CD14-positive monocyte (primary cell): ENCODE data around the gene TMEM18. TPM values are rescaled to one million over a fixed set of nuclear protein-coding genes. Genes with fewer than 3 reads are reported as not detected.

Experiments
- DNase-seq, 3 donors: peaks; one replicate each; pipeline ENCODE4 v3.0.0-alpha.2; 2011 to 2022
- H2AFZ ChIP-seq: 2 replicates; pipeline ENCODE4 v1.6.0; 2012; ENCODE audit warnings: mild to moderate bottlenecking, low read depth, low read length, inconsistent platforms; ENCODE audit not compliant: insufficient read depth, poor library complexity, severe bottlenecking
- H3K27ac ChIP-seq, 2 donors: 1 replicate in 1 of 2; 2 replicates in 1 of 2; pipeline ENCODE4 v1.5.1; 2012 to 2013; ENCODE audit warnings: low read length in 2 of 2, control low read depth in 1 of 2, inconsistent platforms in 1 of 2, low read depth in 1 of 2, mild to moderate bottlenecking in 1 of 2
- H3K27me3 ChIP-seq, 2 donors: one replicate each; pipeline versions ENCODE4 v1.6.0 to v1.6.1; 2011 to 2013; ENCODE audit warnings: low read length in 2 of 2; ENCODE audit not compliant: control insufficient read depth in 2 of 2, insufficient read depth in 2 of 2
- H3K36me3 ChIP-seq, 2 donors: replicated peaks in 1 of 2; 1 replicate in 1 of 2; 2 replicates in 1 of 2; pipeline versions ENCODE4 v1.5.1 to v1.6.1; 2012 to 2013; ENCODE audit warnings: low read length in 2 of 2, control low read depth in 1 of 2, inconsistent platforms in 1 of 2, mild to moderate bottlenecking in 1 of 2; ENCODE audit not compliant: insufficient read depth in 2 of 2, control insufficient read depth in 1 of 2
- H3K4me1 ChIP-seq, 2 donors: 1 replicate in 1 of 2; 2 replicates in 1 of 2; pipeline versions ENCODE4 v1.5.1 to v1.6.1; 2012 to 2013; ENCODE audit warnings: low read length in 2 of 2, control low read depth in 1 of 2, inconsistent platforms in 1 of 2, mild to moderate bottlenecking in 1 of 2, moderate library complexity in 1 of 2; ENCODE audit not compliant: insufficient read depth in 2 of 2, control insufficient read depth in 1 of 2
- H3K4me2 ChIP-seq: replicated peaks from 2 replicates; pipeline ENCODE3; 2012; ENCODE audit warnings: low read length, moderate library complexity, mild to moderate bottlenecking; ENCODE audit not compliant: poor library complexity, severe bottlenecking; ENCODE audit errors: extremely low read depth
- H3K4me3 ChIP-seq, 3 experiments: fragments of 200-600 bp in 1 of 3; sonication (generic) in 1 of 3; replicated peaks in 1 of 3; 1 replicate in 2 of 3; 2 replicates in 1 of 3; pipeline ENCODE4 v1.5.1; 2011 to 2013; ENCODE audit warnings: low read length in 3 of 3, mild to moderate bottlenecking in 3 of 3, control low read depth in 2 of 3, low read depth in 2 of 3, inconsistent platforms in 1 of 3, moderate library complexity in 1 of 3
- H3K79me2 ChIP-seq: 2 replicates; pipeline ENCODE4 v1.6.0; 2012; ENCODE audit warnings: mild to moderate bottlenecking, control low read depth, inconsistent platforms, low read length, moderate library complexity; ENCODE audit not compliant: insufficient read depth
- H3K9ac ChIP-seq: 2 replicates; pipeline ENCODE4 v1.6.0; 2017; ENCODE audit warnings: low read length, mild to moderate bottlenecking; ENCODE audit not compliant: insufficient read depth, poor library complexity, severe bottlenecking
- H3K9me3 ChIP-seq, 2 donors: replicated peaks in 1 of 2; 1 replicate in 1 of 2; 2 replicates in 1 of 2; pipeline versions ENCODE4 v1.5.1 to v1.6.1; 2012 to 2013; ENCODE audit warnings: low read length in 2 of 2, control low read depth in 1 of 2; ENCODE audit not compliant: control insufficient read depth in 1 of 2, insufficient read depth in 1 of 2
- H4K20me1 ChIP-seq: 2 replicates; pipeline ENCODE4 v1.6.0; 2012; ENCODE audit warnings: mild to moderate bottlenecking, low read length, control low read depth, moderate library complexity; ENCODE audit not compliant: insufficient read depth
- H3K27ac Mint-ChIP-seq, 7 donors: one replicate each; pipeline ENCODE4 v1.8.0; 2020; ENCODE audit warnings: mild to moderate bottlenecking in 7 of 7, mixed read lengths in 7 of 7, moderate library complexity in 6 of 7, inconsistent platforms in 2 of 7
- H3K27me3 Mint-ChIP-seq, 3 donors: one replicate each; pipeline ENCODE4 v1.8.0; 2021 to 2022; ENCODE audit warnings: low read depth in 3 of 3, mild to moderate bottlenecking in 3 of 3, mixed read lengths in 3 of 3, moderate library complexity in 3 of 3, inconsistent platforms in 1 of 3
- H3K36me3 Mint-ChIP-seq, 2 donors: one replicate each; pipeline ENCODE4 v1.8.0; 2020; ENCODE audit warnings: mixed read lengths in 2 of 2, inconsistent platforms in 1 of 2, mild to moderate bottlenecking in 1 of 2
- H3K4me1 Mint-ChIP-seq: one replicate; pipeline ENCODE4 v1.8.0; 2020; ENCODE audit warnings: mild to moderate bottlenecking, mixed read lengths
- H3K4me3 Mint-ChIP-seq, 2 donors: one replicate each; pipeline ENCODE4 v1.8.0; 2020; ENCODE audit warnings: mild to moderate bottlenecking in 2 of 2, mixed read lengths in 2 of 2, moderate library complexity in 1 of 2
- H3K9me3 Mint-ChIP-seq, 7 donors: one replicate each; pipeline ENCODE4 v1.8.0; 2020 to 2022; ENCODE audit warnings: mixed read lengths in 7 of 7, mild to moderate bottlenecking in 6 of 7, moderate library complexity in 6 of 7, inconsistent platforms in 2 of 7
- WGBS: methylation state at CpG from one replicate; pipeline ENCODE4 v1.1.5; 2013; ENCODE audit warnings: missing lambda C conversion rate; ENCODE audit not compliant: insufficient coverage; 5-methylcytosine and 5-hydroxymethylcytosine counted together
- intact Hi-C, 2 donors: fragments of 100-400 bp; cut with micrococcal nuclease; formaldehyde crosslinking; loops; one replicate each; pipeline versions ENCODE4 v1.15.0 to v1.15.1; 2023
- polyA plus RNA-seq, 3 donors: library from polyadenylated mRNA; depleted of rRNA in 1 of 3; unstranded in 2 of 3; stranded (reverse) in 1 of 3; fragments of 300-500 nt in 2 of 3; fragments of >200 nt in 1 of 3; fragmentation: Illumina TruSeq in 2 of 3; gene quantifications; 1 replicate in 2 of 3; 2 replicates in 1 of 3; pipeline ENCODE4 v1.2.3, GENCODE V29; 2012 to 2021
- TF ChIP-seq, protein P1 (sequence below): fragments of 200-600 bp; IDR thresholded peaks from one replicate; pipeline ENCODE4 v1.8.0; 2022; ENCODE audit warnings: antibody characterized with exemption, mild to moderate bottlenecking

The TMEM18 gene
- polyA plus RNA-seq, 3 donors = 9.3 to 23.5 (median 21.8) TPM

DNA sequence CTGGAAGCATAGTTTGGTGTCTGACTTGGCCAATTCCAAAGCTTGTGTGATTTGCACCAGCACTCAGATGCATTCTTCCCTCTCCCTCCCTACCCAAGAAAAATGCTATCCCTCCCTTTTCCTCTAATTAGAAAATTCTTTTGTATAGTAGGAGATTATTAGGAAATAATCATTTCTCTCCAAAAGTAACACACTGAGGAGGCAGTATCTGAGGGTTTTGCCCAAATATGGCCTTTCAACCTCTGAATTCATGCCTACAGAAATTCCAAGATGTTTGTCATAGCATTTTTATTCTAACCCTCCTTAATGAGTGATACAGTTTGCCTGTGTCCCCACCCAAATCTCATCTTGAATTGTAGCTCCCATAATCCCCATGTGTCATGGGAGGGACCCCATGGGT lies 5.0 kb upstream of the TMEM18 start:
- intact Hi-C loops = no loop called here
- H4K20me1 ChIP-seq = no peaks in the 10 kb centered on the region
- H3K4me2 ChIP-seq = no peak overlapping the region
- TF ChIP-seq, protein P1, sequence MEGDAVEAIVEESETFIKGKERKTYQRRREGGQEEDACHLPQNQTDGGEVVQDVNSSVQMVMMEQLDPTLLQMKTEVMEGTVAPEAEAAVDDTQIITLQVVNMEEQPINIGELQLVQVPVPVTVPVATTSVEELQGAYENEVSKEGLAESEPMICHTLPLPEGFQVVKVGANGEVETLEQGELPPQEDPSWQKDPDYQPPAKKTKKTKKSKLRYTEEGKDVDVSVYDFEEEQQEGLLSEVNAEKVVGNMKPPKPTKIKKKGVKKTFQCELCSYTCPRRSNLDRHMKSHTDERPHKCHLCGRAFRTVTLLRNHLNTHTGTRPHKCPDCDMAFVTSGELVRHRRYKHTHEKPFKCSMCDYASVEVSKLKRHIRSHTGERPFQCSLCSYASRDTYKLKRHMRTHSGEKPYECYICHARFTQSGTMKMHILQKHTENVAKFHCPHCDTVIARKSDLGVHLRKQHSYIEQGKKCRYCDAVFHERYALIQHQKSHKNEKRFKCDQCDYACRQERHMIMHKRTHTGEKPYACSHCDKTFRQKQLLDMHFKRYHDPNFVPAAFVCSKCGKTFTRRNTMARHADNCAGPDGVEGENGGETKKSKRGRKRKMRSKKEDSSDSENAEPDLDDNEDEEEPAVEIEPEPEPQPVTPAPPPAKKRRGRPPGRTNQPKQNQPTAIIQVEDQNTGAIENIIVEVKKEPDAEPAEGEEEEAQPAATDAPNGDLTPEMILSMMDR = no peak
- peaks cover 4 to 11% of the 10 kb centered on the region in 2 donors for H3K4me1 ChIP-seq
- H3K4me3 ChIP-seq = no peak overlapping the region
- DNase-seq = no peak
- no peak overlapping the region for H3K9ac ChIP-seq
- no peaks in the 10 kb centered on the region for H3K36me3 Mint-ChIP-seq
- no peak overlapping the region for H3K27ac Mint-ChIP-seq
- peaks cover 0 to 4% (median 2%) of the 10 kb centered on the region in 3 donors for H3K27me3 Mint-ChIP-seq
- H3K9me3 ChIP-seq = peaks cover 29 to 35% of the 10 kb centered on the region in 2 donors
- no peak overlapping the region for H3K27ac ChIP-seq
- no peak overlapping the region for H3K4me3 Mint-ChIP-seq
- H3K9me3 Mint-ChIP-seq = peaks cover 26 to 40% (median 35%) of the 10 kb centered on the region in 7 donors
- H3K79me2 ChIP-seq = no peaks in the 10 kb centered on the region
- no peaks in the 10 kb centered on the region for H3K27me3 ChIP-seq
- no peaks in the 10 kb centered on the region for H3K36me3 ChIP-seq
- peaks cover 6% of the 10 kb centered on the region for H3K4me1 Mint-ChIP-seq
- H2AFZ ChIP-seq = no peak overlapping the region

DNA sequence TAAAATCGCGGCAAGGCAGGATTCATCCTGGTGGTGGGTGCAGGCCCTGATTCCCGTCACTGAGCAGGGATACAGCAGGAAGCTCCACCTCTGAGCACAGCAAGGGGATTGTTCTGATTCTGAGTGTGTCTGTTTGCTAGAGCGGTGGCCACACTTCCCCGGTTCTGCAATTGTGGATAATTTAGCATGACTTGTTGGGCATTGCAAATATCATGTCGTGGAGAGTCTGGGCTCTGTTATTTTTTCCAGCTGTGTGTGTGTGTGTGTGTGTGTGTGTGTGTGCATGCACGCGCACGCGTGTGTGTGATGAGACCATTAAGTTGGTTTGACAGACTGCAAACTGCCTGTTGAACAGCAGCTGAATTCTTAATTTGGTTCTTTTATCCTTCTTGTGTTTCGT lies 4.1 kb upstream of the TMEM18 start:
- peaks cover 1% of the 10 kb centered on the region for H4K20me1 ChIP-seq
- H3K36me3 Mint-ChIP-seq = no peaks in the 10 kb centered on the region
- H2AFZ ChIP-seq = no peak overlapping the region
- H3K27me3 Mint-ChIP-seq = peaks cover 0 to 4% (median 2%) of the 10 kb centered on the region in 3 donors
- TF ChIP-seq, protein P1 = no peak
- no peak overlapping the region for H3K4me3 Mint-ChIP-seq
- 96% methylated on average over 8 of the region's 11 CpGs for WGBS
- no peaks in the 10 kb centered on the region for H3K27me3 ChIP-seq
- peaks cover 2% of the 10 kb centered on the region for H3K79me2 ChIP-seq
- intact Hi-C loops = no loop called here
- no peak overlapping the region for H3K27ac ChIP-seq
- H3K27ac Mint-ChIP-seq = no peak overlapping the region
- H3K9me3 Mint-ChIP-seq = peaks cover 24 to 35% (median 31%) of the 10 kb centered on the region in 7 donors
- peaks cover 8% of the 10 kb centered on the region for H3K4me1 Mint-ChIP-seq
- H3K36me3 ChIP-seq = no peaks in the 10 kb centered on the region
- H3K4me2 ChIP-seq = no peak overlapping the region
- no peak overlapping the region for H3K9ac ChIP-seq
- peaks cover 5 to 13% of the 10 kb centered on the region in 2 donors for H3K4me1 ChIP-seq
- peaks cover 26 to 29% of the 10 kb centered on the region in 2 donors for H3K9me3 ChIP-seq
- H3K4me3 ChIP-seq = no peak overlapping the region
- no peak for DNase-seq
